IMR-90 (cell line): ENCODE measurements around the gene RIPK1. TPM values are rescaled to one million over a fixed set of nuclear protein-coding genes. Genes with fewer than 3 reads are reported as not detected.

ENCODE experiments used
- ATAC-seq: fragments of 200-7000 bp; cut with Tn5 transposase; 2 replicates; pipeline ENCODE4 v1.9.1; 2020; ENCODE audit warnings: low read depth, mild to moderate bottlenecking, moderate library complexity
- BruUV-seq: library from RNA; stranded (reverse); fragments of 400-500 nt; replicated peaks from 2 replicates; lab custom pipeline; 2021; lab: Mats Ljungman, UMichigan
- CTCF ChIA-PET: fragments of 300-600 bp; formaldehyde crosslinking; extraction: SDS; loops from one replicate; lab custom pipeline; 2021; ENCODE audit warnings: antibody characterized with exemption; lab: Yijun Ruan, JAX
- POLR2A ChIA-PET: fragments of 300-600 bp; sonication (Branson Sonifier 250); formaldehyde crosslinking; loops from one replicate; lab custom pipeline; 2022; ENCODE audit warnings: antibody characterized with exemption; ENCODE audit not compliant: unreplicated experiment; lab: Charles Lee
- DNase-seq: peaks from one replicate; pipeline ENCODE4 v3.0.0; 2013
- H2AFZ ChIP-seq: replicated peaks from 2 replicates; pipeline ENCODE3; 2013; ENCODE audit warnings: low read length, mild to moderate bottlenecking; ENCODE audit not compliant: poor library complexity
- H2AK5ac ChIP-seq: 2 replicates; pipeline ENCODE4 v1.6.1; 2013; ENCODE audit warnings: low read depth, low read length, inconsistent platforms
- H2AK9ac ChIP-seq: replicated peaks from 2 replicates; pipeline ENCODE3; 2013; ENCODE audit warnings: mild to moderate bottlenecking, low read depth, low read length, moderate library complexity; ENCODE audit not compliant: poor library complexity
- H2BK120ac ChIP-seq: 2 replicates; pipeline ENCODE4 v1.6.1; 2013; ENCODE audit warnings: low read depth, low read length, inconsistent platforms
- H2BK15ac ChIP-seq: 3 replicates; pipeline ENCODE4 v1.6.1; 2013; ENCODE audit warnings: low read depth, low read length, inconsistent platforms
- H2BK20ac ChIP-seq: 2 replicates; pipeline ENCODE4 v1.6.1; 2013; ENCODE audit warnings: low read depth, mild to moderate bottlenecking, inconsistent platforms, low read length, moderate library complexity
- H2BK5ac ChIP-seq: 2 replicates; pipeline ENCODE4 v1.6.1; 2013; ENCODE audit warnings: mild to moderate bottlenecking, low read depth, low read length, inconsistent platforms; ENCODE audit not compliant: poor library complexity, severe bottlenecking
- H3K14ac ChIP-seq: replicated peaks from 2 replicates; pipeline ENCODE4 v1.6.1; 2013; ENCODE audit warnings: low read depth, low read length, inconsistent platforms
- H3K18ac ChIP-seq: 2 replicates; pipeline ENCODE4 v1.6.1; 2013; ENCODE audit warnings: low read depth, low read length, control low read depth
- H3K23ac ChIP-seq: 2 replicates; pipeline ENCODE4 v1.6.1; 2013; ENCODE audit warnings: low read depth, low read length, inconsistent platforms
- H3K27ac ChIP-seq: 2 replicates; pipeline ENCODE4 v1.5.1; 2013; ENCODE audit warnings: mild to moderate bottlenecking, control low read depth, low read length; ENCODE audit not compliant: insufficient read depth
- H3K27me3 ChIP-seq: 2 replicates; pipeline ENCODE4 v1.6.1; 2013; ENCODE audit warnings: low read length; ENCODE audit not compliant: control insufficient read depth, insufficient read depth
- H3K36me3 ChIP-seq: 2 replicates; pipeline ENCODE4 v1.6.1; 2013; ENCODE audit warnings: low read length, mixed read lengths; ENCODE audit not compliant: control insufficient read depth, insufficient read depth
- H3K4ac ChIP-seq: 2 replicates; pipeline ENCODE4 v1.6.1; 2013; ENCODE audit warnings: low read depth, low read length, inconsistent platforms
- H3K4me1 ChIP-seq: 2 replicates; pipeline ENCODE4 v1.6.1; 2013; ENCODE audit warnings: low read length, mixed read lengths; ENCODE audit not compliant: control insufficient read depth, insufficient read depth
- H3K4me2 ChIP-seq: 2 replicates; pipeline ENCODE4 v1.6.1; 2013; ENCODE audit warnings: low read depth, mild to moderate bottlenecking, control low read depth, low read length, moderate library complexity
- H3K4me3 ChIP-seq: 2 replicates; pipeline ENCODE4 v1.5.1; 2013; ENCODE audit warnings: low read depth, mild to moderate bottlenecking, control low read depth, low read length, moderate library complexity; ENCODE audit not compliant: insufficient read depth
- H3K56ac ChIP-seq: 2 replicates; pipeline ENCODE4 v1.6.1; 2013; ENCODE audit warnings: low read length, inconsistent platforms; ENCODE audit not compliant: insufficient read depth; ENCODE audit errors: extremely low read depth
- H3K79me1 ChIP-seq, 2 experiments: 2 replicates each; pipeline ENCODE4 v1.6.1; 2013; ENCODE audit warnings: low read length in 2 of 2, inconsistent platforms in 1 of 2, low read depth in 1 of 2
- H3K9ac ChIP-seq: 2 replicates; pipeline ENCODE4 v1.6.1; 2013; ENCODE audit warnings: low read depth, low read length, control low read depth
- H3K9me1 ChIP-seq: 2 replicates; pipeline ENCODE4 v1.6.1; 2013; ENCODE audit warnings: low read length, inconsistent platforms; ENCODE audit not compliant: insufficient read depth
- H3K9me3 ChIP-seq: 2 replicates; pipeline ENCODE4 v1.6.1; 2013; ENCODE audit warnings: low read length; ENCODE audit not compliant: control insufficient read depth, insufficient read depth
- H4K20me1 ChIP-seq: 2 replicates; pipeline ENCODE4 v1.6.1; 2013; ENCODE audit warnings: low read length, inconsistent platforms; ENCODE audit not compliant: insufficient read depth
- H4K5ac ChIP-seq: 2 replicates; pipeline ENCODE4 v1.6.1; 2013; ENCODE audit warnings: mild to moderate bottlenecking, low read depth, low read length, control low read depth
- H4K8ac ChIP-seq, 2 experiments: 2 replicates each; pipeline ENCODE4 v1.6.1; 2013; ENCODE audit warnings: low read depth in 2 of 2, low read length in 2 of 2, control low read depth in 1 of 2, inconsistent platforms in 1 of 2
- H4K91ac ChIP-seq: 2 replicates; pipeline ENCODE4 v1.6.1; 2013; ENCODE audit warnings: low read depth, low read length, inconsistent platforms; ENCODE audit not compliant: insufficient read depth
- CHD1 ChIP-seq: IDR thresholded peaks from 2 replicates; pipeline ENCODE4 v1.6.1; 2012; ENCODE audit warnings: low read depth, low read length, improper control_type of control experiment
- FOS ChIP-seq: fragments of 150-350 bp; IDR thresholded peaks from 2 replicates; pipeline ENCODE4 v1.6.1; 2016; ENCODE audit warnings: low read depth, low read length
- MAZ ChIP-seq: IDR thresholded peaks from 2 replicates; pipeline ENCODE4 v1.6.1; 2012; ENCODE audit warnings: low read depth, mild to moderate bottlenecking, low read length, improper control_type of control experiment, moderate library complexity, borderline replicate concordance
- MXI1 ChIP-seq: IDR thresholded peaks from 2 replicates; pipeline ENCODE4 v1.6.1; 2012; ENCODE audit warnings: low read depth, mild to moderate bottlenecking, low read length, moderate library complexity, borderline replicate concordance
- NFE2L2 ChIP-seq: fragments of 150-350 bp; IDR thresholded peaks from 2 replicates; pipeline ENCODE4 v1.6.1; 2016; ENCODE audit warnings: low read depth, mild to moderate bottlenecking, low read length
- POLR2A ChIP-seq: IDR thresholded peaks from 2 replicates; pipeline ENCODE4 v1.6.1; 2012; ENCODE audit warnings: mild to moderate bottlenecking, low read depth, low read length
- RAD21 ChIP-seq: IDR thresholded peaks from 2 replicates; pipeline ENCODE4 v1.6.1; 2012; ENCODE audit warnings: low read length, improper control_type of control experiment
- RCOR1 ChIP-seq: IDR thresholded peaks from 2 replicates; pipeline ENCODE4 v1.6.1; 2012; ENCODE audit warnings: mild to moderate bottlenecking, low read length, improper control_type of control experiment; ENCODE audit not compliant: insufficient replicate concordance
- SMC3 ChIP-seq: fragments of 150-350 bp; IDR thresholded peaks from 2 replicates; pipeline ENCODE4 v1.6.1; 2016; ENCODE audit warnings: low read depth, mild to moderate bottlenecking, antibody characterized with exemption, low read length, moderate library complexity
- WGBS, 2 experiments: methylation state at CpG; one replicate each; pipeline versions ENCODE4 v1.1.5 to v1.1.7; 2013; ENCODE audit warnings: missing lambda C conversion rate in 2 of 2; ENCODE audit not compliant: insufficient read length in 1 of 2; ENCODE audit errors: extremely low coverage in 2 of 2; 5-methylcytosine and 5-hydroxymethylcytosine counted together
- dilution Hi-C: fragments of 300-500 bp; cut with HindIII; formaldehyde crosslinking; loops from one replicate; pipeline ENCODE4 v1.14.3; 2018; ENCODE audit warnings: low sequenced_read_pairs; ENCODE audit not compliant: unreplicated experiment
- in situ Hi-C: fragments of 300-500 bp; cut with MboI; formaldehyde crosslinking; loops from 3 replicates; pipeline ENCODE4 v1.14.3; 2019; ENCODE audit warnings: low sequenced_read_pairs, inconsistent platforms, mixed read lengths
- intact Hi-C: fragments of 100-400 bp; cut with micrococcal nuclease; formaldehyde crosslinking; loops from 2 replicates; pipeline ENCODE4 v1.10.0; 2022
- polyA plus RNA-seq, 3 experiments: library from polyadenylated mRNA; depleted of rRNA; stranded (reverse); fragments of >200 nt; gene quantifications; 2 replicates each; pipeline ENCODE4 v1.2.3, GENCODE V29; 2012; ENCODE audit warnings: low replicate concordance in 1 of 3
- total RNA-seq: library from RNA; depleted of rRNA; stranded (reverse); fragments of >200 nt; gene quantifications from 2 replicates; pipeline ENCODE4 v1.2.3, GENCODE V29; 2012
- TF ChIP-seq, protein P1 (sequence below): conservative IDR thresholded peaks from 2 replicates; pipeline ENCODE4 v1.5.1; 2012; ENCODE audit warnings: mild to moderate bottlenecking, low read depth, low read length, improper control_type of control experiment
- TF ChIP-seq, protein P2 (sequence below): fragments of 150-350 bp; IDR thresholded peaks from 2 replicates; pipeline ENCODE4 v1.6.1; 2016; ENCODE audit warnings: low read depth, mild to moderate bottlenecking, low read length, moderate library complexity, borderline replicate concordance
- TF ChIP-seq, protein P3 (sequence below): fragments of 150-350 bp; IDR thresholded peaks from 2 replicates; pipeline ENCODE4 v1.6.1; 2017; ENCODE audit warnings: mild to moderate bottlenecking, antibody characterized with exemption, low read length, low read depth

RIPK1 gene
- total and polyA plus RNA-seq, 2 of the 4 experiments (the other 2 are of a cell fraction) = 12.6 to 25.6 TPM

DNA sequence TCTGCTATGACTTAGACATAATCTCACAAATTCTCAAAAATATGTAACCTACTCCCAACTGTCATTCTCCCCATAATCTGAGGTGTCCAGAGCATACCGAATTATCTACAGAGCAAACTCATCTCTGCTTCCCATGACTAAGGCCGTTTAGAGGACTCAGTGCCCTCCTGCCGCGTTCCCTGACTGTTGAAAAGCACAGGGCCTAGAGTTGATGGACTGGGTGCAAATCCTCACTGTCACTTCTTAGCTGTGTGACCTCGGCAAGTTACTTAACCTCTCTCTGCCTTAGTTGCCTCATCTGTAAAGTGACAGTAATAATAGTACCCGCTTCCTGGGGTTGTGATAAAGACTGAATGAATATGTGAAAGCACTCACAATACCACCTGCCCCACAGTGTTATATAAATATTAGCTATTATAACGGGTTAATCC lies 93.8 kb downstream of the RIPK1 start:
- peak overlapping the region; percentile 47 for H2AK9ac ChIP-seq
- peak overlapping the region in 1 of 2 experiments; percentile 1; a peak in 1 of 4 replicates for H4K8ac ChIP-seq
- no peak overlapping the region for H3K9ac ChIP-seq
- intact Hi-C loops = loop anchor here (1.0 kb wide), 1 partner anchor 85 kb away; no protein-coding TSS in a partner anchor
- CTCF ChIA-PET = no interaction called here
- no TSS peak for BruUV-seq
- no peak for TF ChIP-seq POLR2A
- TF ChIP-seq, protein P1, sequence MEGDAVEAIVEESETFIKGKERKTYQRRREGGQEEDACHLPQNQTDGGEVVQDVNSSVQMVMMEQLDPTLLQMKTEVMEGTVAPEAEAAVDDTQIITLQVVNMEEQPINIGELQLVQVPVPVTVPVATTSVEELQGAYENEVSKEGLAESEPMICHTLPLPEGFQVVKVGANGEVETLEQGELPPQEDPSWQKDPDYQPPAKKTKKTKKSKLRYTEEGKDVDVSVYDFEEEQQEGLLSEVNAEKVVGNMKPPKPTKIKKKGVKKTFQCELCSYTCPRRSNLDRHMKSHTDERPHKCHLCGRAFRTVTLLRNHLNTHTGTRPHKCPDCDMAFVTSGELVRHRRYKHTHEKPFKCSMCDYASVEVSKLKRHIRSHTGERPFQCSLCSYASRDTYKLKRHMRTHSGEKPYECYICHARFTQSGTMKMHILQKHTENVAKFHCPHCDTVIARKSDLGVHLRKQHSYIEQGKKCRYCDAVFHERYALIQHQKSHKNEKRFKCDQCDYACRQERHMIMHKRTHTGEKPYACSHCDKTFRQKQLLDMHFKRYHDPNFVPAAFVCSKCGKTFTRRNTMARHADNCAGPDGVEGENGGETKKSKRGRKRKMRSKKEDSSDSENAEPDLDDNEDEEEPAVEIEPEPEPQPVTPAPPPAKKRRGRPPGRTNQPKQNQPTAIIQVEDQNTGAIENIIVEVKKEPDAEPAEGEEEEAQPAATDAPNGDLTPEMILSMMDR = no peak
- no peak for TF ChIP-seq RCOR1
- no peak for TF ChIP-seq RAD21
- TF ChIP-seq CHD1 = no peak
- TF ChIP-seq, protein P2, sequence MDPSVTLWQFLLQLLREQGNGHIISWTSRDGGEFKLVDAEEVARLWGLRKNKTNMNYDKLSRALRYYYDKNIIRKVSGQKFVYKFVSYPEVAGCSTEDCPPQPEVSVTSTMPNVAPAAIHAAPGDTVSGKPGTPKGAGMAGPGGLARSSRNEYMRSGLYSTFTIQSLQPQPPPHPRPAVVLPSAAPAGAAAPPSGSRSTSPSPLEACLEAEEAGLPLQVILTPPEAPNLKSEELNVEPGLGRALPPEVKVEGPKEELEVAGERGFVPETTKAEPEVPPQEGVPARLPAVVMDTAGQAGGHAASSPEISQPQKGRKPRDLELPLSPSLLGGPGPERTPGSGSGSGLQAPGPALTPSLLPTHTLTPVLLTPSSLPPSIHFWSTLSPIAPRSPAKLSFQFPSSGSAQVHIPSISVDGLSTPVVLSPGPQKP = no peak
- TF ChIP-seq NFE2L2 = no peak
- TF ChIP-seq MXI1 = no peak
- TF ChIP-seq, protein P3, sequence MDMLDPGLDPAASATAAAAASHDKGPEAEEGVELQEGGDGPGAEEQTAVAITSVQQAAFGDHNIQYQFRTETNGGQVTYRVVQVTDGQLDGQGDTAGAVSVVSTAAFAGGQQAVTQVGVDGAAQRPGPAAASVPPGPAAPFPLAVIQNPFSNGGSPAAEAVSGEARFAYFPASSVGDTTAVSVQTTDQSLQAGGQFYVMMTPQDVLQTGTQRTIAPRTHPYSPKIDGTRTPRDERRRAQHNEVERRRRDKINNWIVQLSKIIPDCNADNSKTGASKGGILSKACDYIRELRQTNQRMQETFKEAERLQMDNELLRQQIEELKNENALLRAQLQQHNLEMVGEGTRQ = no peak
- no peak for TF ChIP-seq SMC3
- TF ChIP-seq MAZ = no peak
- TF ChIP-seq FOS = no peak
- POLR2A ChIA-PET = no interaction called here
- no peak overlapping the region; the same call in 1 of the 2 replicates for H3K14ac ChIP-seq
- H2BK20ac ChIP-seq = no peak overlapping the region
- peaks cover 2% of the 10 kb centered on the region for H3K4me1 ChIP-seq
- H3K4me3 ChIP-seq = peak overlapping the region; percentile 89
- in situ Hi-C loops = no loop called here
- ATAC-seq (no peak), DNase-seq (no peak)
- H3K9me1 ChIP-seq = peaks cover 5% of the 10 kb centered on the region; the same call in 1 of the 2 replicates
- peak overlapping the region; percentile 82 for H3K4me2 ChIP-seq
- no peak overlapping the region for H2BK15ac ChIP-seq
- H2AFZ ChIP-seq = peak overlapping the region; percentile 47
- no peaks in the 10 kb centered on the region for H4K20me1 ChIP-seq
- no peaks in the 10 kb centered on the region for H3K27me3 ChIP-seq
- H3K23ac ChIP-seq = peak overlapping the region; percentile 68; the same call in 1 of the 2 replicates
- H2BK5ac ChIP-seq = no peak overlapping the region
- H3K18ac ChIP-seq = no peak overlapping the region
- dilution Hi-C loops = no loop called here
- no CpG with 5 or more reads among the region's 7 CpGs for WGBS, 2 experiments
- H3K56ac ChIP-seq = no peak overlapping the region
- H2BK120ac ChIP-seq = no peak overlapping the region
- no peak overlapping the region for H4K5ac ChIP-seq
- 0 out of 2 replicates have a peak overlapping the region, but pooled peaks have one; percentile 50 for H3K4ac ChIP-seq
- no peaks in the 10 kb centered on the region for H3K9me3 ChIP-seq
- H2AK5ac ChIP-seq = no peak overlapping the region
- peaks cover 0 to 20% of the 10 kb centered on the region in 2 experiments; a peak in 2 of 4 replicates for H3K79me1 ChIP-seq
- H3K27ac ChIP-seq = no peak overlapping the region
- H3K36me3 ChIP-seq = no peaks in the 10 kb centered on the region
- no peak overlapping the region for H4K91ac ChIP-seq
